ENCODE measurements around the gene CD40.

DNA sequence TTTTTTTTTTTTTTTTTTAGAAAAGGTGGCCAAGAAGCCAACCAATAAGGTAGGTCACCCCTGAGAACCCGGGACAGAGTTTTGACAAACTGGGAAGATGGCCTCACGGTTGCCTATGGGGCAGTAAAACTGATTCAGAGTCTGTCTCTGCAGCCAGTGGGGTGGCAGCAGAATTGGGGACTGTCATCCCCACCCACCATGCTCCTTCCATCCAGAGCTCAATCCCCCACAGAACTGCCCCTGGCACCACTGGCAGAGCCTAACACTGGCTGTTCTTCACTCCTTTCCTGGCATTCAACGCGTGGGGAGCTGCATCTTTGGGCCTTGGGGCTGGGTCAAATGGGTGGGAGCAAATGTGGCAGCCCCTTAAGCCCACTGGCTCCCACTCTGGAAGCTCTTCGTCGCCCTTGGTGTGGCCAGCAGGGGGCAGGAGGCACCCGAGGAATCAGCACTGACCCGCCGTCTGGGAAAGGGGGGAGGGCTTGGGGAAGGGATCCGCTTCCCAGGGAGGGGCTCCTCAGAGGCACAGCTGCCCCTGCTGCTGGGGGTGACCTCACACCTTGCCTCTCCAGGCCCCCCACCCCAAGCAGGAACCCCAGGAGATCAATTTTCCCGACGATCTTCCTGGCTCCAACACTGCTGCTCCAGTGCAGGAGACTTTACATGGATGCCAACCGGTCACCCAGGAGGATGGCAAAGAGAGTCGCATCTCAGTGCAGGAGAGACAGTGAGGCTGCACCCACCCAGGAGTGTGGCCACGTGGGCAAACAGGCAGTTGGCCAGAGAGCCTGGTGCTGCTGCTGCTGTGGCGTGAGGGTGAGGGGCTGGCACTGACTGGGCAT lies 10.4 kb downstream of the CD40 start:
- no peak for TF ChIP-seq EZH2 (IDR thresholded peaks at IDR 0.05; ENCODE audit: low read depth)
- TF ChIP-seq, protein P1, sequence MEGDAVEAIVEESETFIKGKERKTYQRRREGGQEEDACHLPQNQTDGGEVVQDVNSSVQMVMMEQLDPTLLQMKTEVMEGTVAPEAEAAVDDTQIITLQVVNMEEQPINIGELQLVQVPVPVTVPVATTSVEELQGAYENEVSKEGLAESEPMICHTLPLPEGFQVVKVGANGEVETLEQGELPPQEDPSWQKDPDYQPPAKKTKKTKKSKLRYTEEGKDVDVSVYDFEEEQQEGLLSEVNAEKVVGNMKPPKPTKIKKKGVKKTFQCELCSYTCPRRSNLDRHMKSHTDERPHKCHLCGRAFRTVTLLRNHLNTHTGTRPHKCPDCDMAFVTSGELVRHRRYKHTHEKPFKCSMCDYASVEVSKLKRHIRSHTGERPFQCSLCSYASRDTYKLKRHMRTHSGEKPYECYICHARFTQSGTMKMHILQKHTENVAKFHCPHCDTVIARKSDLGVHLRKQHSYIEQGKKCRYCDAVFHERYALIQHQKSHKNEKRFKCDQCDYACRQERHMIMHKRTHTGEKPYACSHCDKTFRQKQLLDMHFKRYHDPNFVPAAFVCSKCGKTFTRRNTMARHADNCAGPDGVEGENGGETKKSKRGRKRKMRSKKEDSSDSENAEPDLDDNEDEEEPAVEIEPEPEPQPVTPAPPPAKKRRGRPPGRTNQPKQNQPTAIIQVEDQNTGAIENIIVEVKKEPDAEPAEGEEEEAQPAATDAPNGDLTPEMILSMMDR (conservative IDR thresholded peaks at IDR 0.05): peak; percentile 67

All from PC-9 (cell line).